Ammon's horn (tissue), 1 donor: ENCODE measurements around the gene EFCAB10.
"Not testable (repeated sequence)": the region's sequence is repeated elsewhere in the genome, so short reads cannot be mapped to it uniquely, and the experiment has no call there.

ENCODE experiments used
- DNase-seq: peaks from one replicate; pipeline ENCODE4 v3.0.0-alpha.2; 2016; ENCODE audit warnings: low spot score

Gene EFCAB10

GRCh38 chr7:105599080-105599479 is 17.8 kb upstream of the EFCAB10 start:
- DNase-seq, result not testable (repeated sequence)

DNA sequence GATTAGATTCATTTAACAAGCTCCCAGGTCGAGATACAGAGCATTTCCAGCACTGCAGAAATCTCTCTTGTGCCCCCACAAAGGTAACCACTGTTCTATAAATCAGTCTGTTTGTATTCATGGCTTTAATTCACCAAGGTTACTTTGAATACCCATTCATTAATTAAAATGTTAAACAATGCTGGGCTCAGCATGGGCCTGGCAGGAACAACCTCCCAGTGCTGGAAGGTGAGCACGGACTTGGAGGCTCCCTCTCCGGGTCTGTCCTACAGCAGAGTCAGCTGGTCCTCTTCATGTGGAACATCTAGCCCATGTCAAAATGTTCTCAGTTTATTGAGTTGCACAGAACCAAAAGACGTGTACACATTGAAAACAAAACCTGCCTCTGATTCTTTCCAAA is 15.6 kb upstream of the EFCAB10 start:
- no peak for DNase-seq

GRCh38 chr7:105594034-105594433 is 12.7 kb upstream of the EFCAB10 start:
- DNase-seq, result no peak

- DNase-seq, result no peak
Measured at GRCh38 chr7:105591522-105591921, 10.2 kb upstream of the EFCAB10 start.

GRCh38 chr7:105590793-105591192 is 9.5 kb upstream of the EFCAB10 start:
- no peak for DNase-seq

DNA sequence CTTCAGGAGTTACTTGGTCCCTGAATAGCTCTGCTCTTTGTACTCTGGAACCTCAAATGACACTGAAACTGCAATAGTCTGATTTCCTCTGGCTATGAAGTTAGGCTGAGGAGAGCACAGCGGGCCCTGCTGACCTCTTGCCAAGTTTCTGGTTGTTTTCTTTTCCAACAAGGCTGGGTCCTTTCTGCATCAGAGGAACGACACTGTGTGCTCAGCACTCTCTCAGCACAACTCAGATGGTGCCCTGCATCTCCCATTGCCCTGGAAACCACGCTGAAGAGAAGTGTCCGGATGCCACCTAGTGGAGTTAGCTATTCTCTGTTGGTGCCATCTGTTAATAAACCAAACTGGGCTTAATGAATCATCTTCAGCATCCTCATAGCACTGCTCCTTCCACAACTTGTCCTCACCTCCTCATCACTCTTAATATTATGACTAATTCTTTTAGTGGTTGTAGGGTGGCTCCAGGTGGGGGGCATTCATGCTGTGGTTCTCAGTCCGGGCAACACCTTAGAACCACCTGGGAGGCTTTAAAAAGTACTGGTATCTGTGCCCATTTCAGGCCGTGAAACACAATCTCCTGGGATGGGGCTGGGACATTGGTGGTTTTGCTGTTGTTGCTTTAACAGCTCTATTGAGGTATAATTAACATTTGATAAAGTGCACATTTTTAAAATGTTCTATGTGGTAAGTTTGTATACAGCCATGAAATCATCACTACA is 8.2 kb upstream of the EFCAB10 start:
- DNase-seq, result peak; percentile 95

DNA sequence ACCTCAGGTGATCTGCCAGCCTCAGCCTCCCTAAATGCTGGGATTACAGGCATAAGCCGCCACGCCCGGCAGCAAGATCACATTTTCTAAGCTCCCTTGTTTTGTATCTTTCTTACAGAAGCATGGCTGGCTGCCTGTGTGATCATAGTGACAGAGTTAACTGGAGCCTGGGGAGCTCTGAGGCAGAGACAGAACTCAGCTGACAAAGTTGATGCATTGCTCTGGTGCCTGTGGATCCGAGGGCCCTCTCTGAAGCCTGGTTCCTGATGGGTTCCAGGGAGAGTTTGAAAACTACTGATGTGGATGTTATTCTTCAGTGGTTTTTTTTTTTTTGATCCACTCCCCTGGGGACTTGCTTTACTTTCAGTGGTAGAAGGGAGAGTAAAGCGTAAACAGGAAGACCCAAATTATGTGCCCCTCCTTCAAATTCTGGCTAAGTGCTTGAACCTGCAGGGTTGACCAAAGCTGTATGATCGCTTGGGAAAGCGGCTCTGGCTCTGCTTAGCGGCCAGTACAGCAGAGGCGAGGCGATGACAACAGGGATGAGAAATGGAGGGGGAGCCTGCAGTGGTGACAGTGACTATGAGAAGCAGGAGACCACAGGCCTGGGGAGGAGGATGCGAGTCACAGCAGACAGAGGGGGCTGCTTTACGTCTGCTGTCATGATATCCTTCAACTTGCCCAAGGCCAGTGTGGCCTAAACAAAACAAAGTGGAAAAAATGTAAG is 6.8 kb upstream of the EFCAB10 start:
- no peak for DNase-seq

DNA sequence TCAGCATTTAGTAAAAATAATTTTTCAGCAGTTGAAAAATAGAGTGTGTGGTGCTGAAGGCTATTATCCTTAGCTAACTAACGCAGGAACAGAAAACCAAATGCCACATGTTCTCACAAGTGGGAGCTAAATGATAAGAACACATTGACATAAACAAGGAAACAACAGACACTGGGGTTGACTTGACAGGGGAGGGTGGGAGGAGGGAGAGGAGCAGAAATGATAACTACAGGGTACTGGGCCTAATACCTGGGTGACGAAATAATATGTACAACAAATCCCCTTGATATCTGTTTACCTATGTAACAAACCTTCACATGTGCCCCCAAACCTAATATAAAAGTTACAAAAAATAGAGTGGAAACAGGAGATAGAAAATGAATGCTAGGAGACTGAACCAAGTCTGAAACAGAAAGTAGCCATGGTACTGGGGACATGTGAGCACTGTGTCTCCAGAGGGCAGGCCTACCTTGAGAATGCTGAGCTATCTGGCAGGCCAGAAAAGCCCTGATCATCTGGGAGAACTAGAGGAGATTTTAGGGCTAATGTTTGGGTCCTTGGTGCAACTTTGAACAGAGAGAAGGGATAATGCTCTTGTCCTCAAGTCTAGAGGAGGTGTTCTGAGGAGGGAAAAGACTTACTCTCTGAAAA is 4.7 kb upstream of the EFCAB10 start:
- DNase-seq, result no peak

DNA sequence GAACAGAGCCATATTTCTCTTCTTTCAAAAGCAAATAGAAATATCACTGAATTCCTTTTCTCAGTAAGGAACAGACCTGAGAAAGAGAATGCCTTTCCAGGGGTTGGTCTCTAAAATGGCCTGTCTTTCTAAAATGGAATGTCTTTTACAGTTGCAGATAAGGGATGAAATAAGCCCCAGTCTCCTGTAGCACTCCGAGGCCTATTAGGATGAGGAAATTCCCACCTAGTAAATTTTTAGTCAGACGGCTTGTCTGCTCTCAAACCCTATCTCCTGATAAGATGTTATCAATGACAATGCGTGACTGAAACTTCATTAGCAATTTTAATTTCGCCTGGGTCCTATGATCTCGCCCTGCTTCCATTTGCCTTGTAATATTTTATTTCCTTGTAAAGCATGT is 2.9 kb upstream of the EFCAB10 start:
- DNase-seq, result no peak

DNA sequence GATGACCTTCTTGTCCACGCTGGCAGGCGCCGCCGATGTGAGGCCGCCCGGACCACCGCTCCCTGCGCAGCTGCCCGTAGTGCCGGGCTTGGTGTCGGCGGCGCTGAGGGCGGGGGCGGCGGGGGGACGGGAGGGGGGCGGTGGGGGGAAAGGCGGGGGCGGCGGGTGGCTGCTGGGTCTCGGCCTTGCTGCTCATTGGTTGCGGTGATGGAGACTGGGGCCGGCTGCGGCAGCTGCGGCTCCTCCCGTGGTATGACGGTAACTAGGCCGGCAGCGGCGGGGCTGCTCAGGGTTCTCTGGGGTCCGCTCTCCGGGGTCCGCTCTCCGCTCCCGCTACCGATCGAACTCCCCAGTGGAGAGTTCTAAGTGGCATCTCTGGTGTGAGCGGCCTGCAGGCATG is 1.8 kb upstream of the EFCAB10 start:
- DNase-seq, result no peak

- no peak for DNase-seq
Measured at GRCh38 chr7:105580022-105580740, 1.1 kb downstream of the EFCAB10 start.

- DNase-seq, result no peak
Measured at GRCh38 chr7:105578496-105578895, 2.8 kb downstream of the EFCAB10 start.

- DNase-seq, result no peak
Measured at GRCh38 chr7:105577251-105577650, 4.0 kb downstream of the EFCAB10 start.

GRCh38 chr7:105571891-105572290 is 9.4 kb downstream of the EFCAB10 start:
- no peak for DNase-seq

DNA sequence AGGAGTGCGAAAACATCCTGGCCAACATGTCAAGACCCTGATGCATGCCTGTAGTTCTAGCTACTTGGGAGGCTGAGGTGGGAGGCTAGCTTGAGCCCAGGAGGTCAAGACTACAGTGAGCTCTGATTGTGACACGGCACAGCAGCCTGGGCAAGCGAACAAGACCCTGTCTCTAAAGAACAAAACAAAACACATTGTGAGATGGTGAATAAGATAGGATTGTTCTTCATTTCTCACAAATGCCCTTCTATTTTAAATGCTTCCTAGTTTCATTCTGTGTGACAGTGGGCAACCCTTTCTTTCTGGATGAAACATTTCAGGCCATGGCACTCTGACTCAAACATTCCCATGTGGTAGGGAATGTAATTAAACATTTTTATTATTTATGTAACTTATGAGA is 13.5 kb downstream of the EFCAB10 start:
- DNase-seq, result no peak

- DNase-seq, result no peak
Measured at GRCh38 chr7:105567024-105567423, 14.3 kb downstream of the EFCAB10 start.

DNA sequence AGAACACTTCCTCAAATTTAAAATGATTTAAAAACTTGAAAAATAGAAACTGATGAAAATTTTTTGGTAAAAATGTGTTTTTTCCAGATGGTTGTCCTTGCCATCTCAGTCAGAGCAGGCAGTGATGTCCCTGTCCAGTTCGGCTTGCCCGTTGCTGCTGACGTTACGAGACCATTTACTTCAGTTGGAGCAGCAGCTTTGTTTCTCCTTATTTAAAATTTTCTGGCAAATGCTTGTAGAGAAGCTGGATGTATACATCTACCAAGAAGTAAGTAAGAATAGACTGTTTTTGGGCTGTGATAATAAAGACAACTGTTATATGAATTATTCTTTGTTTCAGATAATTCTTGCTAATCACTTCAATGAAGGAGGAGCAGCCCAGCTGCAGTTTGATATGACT is 16.1 kb downstream of the EFCAB10 start:
- DNase-seq, result no peak

DNA sequence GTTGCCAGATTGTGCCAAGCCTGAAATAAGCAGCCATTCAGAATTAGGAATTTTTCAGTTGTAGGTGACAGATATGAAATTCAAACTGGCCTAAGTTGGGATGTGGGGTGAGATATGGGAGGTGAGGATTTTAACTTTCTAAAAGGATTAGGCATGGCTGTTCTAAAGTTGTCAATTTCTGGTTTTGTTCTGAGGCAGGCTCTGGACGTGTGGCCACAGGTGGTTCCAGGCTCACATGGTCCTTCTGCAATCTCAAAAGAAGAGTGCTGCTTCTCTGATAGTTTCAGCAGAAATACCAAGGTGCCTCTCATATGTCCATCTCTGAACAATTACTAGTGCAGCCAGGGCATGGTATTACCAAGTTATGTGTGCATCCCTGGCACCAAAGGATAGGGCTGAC is 21.4 kb downstream of the EFCAB10 start:
- DNase-seq, result no peak

GRCh38 chr7:105538339-105538738 is 43.0 kb downstream of the EFCAB10 start:
- no peak for DNase-seq

DNA sequence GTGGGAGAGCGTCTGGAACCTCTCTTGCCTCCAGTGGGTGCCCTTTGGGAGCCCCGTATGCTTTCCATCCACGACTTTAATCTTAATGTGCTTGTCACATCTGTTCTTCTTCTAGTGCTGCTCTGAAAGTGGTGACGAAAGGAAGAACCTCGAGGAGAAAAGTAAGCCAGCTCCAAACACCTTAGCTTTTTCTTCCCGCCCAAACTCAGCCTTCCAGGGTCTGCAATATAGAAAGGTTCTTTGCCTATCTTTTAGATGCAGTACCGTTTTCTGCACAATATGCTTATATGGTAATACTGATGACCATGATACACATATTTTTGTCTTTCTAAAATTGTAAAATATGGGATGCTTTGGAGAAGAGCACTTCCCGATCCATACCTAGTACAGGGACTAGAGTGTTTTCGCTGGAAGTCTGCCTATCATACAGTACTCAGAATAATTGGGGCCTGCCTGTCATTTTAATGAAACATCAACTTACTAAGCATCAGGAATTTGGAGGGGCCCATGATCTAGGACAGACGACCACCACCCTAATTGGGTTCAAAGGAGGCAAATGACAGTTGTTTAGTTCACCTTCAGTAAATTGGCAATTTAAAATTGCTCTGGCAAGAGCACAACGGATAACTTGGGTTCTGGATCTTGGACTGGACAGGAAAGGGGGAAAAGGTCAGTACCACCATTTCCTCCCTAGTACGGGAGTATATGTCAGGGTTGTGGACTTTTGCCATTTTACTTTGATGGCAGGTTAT is 48.4 kb downstream of the EFCAB10 start:
- DNase-seq, result no peak

DNA sequence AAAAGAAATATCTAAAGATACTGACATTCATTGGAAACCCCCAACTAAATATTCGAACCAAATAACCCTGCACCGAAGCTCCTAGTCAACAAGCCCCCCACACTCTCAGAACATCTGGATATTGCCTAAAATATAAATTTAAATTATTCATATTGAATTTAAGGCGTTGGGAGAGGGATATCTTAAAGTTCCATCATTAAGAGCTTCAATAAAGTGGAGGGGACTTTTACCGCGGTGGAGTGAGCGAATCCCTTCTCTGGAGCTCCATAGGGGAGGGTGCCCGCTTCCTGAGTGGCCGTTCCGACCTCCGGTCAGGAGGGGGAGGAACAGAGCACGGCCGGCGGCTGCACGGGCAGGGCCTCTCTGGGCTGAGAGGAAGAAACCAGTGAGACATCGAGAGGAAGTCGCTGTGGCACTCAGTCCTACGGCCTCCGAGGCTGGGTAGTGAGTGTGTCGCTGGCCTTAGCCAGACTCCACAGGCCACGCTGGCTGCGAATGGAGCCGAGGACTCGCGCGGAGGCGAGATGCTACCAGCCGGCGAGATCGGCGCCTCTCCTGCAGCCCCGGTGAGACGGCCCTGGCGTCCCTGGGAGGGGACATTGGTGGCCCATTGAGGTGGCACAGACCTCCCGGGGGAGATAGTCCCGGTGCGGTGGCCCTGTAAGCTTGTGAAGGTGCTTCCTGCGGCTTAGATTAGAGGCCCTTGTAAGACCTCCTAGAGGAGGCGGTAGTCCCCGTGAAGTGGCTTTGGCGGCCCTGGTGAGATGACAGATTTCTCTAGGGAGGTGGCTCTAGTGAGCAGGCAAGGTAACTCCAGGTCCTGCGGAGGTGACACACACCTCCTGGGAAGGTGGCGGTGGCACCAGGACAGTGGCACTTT is 49.3 kb downstream of the EFCAB10 start, which contains the start of gene RINT1:
RINT1 (plus strand) TSS at position 410 of the 880 bp plus-strand sequence; CDS start at position 525, 115 bp downstream.
- DNase-seq, result peak; percentile 97
